Measurements from ENCODE around the gene ANKEF1. TPM values are rescaled to one million over a fixed set of nuclear protein-coding genes. Genes with fewer than 3 reads are reported as not detected.
A peak's percentile ranks its signal among the peaks of the same experiment; 100 is the strongest.

ANKEF1 gene
- polyA plus RNA-seq, 1 donor: 1.2 TPM

DNA sequence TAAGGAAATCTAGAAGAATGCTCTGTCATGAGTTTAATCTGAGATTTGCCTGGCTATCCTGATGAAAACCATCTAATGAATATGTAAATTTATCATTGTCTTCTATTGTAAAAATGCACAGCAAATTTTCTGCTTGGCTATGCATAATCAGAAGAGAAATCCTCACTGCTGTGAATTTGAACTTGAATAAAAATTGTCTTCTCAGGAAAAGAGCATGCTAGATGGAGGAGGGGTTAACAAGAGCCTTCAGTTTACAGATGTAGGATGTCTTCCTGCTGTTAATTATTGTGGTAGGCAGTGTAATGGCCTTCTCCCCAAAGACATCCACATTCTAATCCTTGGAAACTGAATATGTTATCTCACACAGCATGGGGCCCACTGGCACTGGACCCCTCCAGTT is 45.8 kb downstream of the ANKEF1 start:
- DNase-seq (ENCODE audit: low read depth): no peak

- DNase-seq (ENCODE audit: low read depth): no peak
Observed at GRCh38 chr20:10089871-10090587, 55.2 kb downstream of the ANKEF1 start.

GRCh38 chr20:10090588-10091166 is 55.9 kb downstream of the ANKEF1 start:
- peak; percentile 11 for DNase-seq (ENCODE audit: low read depth)

- no peak for DNase-seq (ENCODE audit: low read depth)
Observed at GRCh38 chr20:10093087-10093591, 58.4 kb downstream of the ANKEF1 start.

GRCh38 chr20:10094566-10095173 is 59.9 kb downstream of the ANKEF1 start:
- DNase-seq (ENCODE audit: low read depth): no peak

DNA sequence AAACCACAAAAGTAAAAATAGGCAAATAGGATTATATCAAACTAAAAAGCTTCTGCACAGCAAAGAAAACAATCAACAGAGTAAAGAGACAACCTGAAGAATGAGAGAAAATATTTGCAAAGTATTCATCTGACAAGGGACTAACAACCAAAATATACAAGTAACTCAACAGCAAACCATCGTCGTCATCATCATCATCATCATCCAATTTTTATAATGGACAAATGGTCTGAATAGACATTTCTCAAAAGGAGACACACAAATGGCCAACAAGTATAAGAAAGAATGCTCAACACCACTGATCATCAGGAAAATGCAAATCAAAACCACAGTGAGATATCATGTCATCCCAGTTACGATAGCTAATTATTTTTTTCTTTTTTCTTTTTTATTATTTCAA is 62.0 kb downstream of the ANKEF1 start:
- no peak for DNase-seq (ENCODE audit: low read depth)

DNA sequence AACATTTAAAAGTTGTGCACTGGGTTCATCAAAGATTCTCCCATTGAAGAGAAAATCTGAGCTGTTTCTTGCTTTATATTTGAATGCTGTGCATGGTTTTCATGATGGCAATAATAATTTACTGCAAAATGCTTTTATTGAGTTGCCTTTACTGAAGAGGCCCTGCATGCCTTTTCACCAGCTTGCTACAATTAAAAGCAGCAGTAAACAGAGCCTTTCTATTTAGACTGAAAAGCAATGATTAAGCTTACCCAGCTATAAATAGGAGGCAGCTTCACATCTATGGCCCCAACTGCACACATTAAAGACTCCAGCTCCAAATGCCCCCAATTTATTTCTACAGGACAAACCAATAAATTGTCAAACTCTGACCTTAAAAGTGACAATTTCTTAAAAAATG is 70.3 kb downstream of the ANKEF1 start:
- DNase-seq (ENCODE audit: low read depth): no peak

Other genes starting within 250 kb of the ANKEF1 start
- gene PAK5, start 195.9 kb upstream of the ANKEF1 start, polyA plus RNA-seq (ENCODE audit: insufficient read length): 0.14 TPM
- gene SNAP25, start 183.8 kb downstream of the ANKEF1 start, polyA plus RNA-seq (ENCODE audit: insufficient read length): 3.6 TPM

All from forelimb muscle (tissue), 1 donor.